IMR-90 (cell line): ENCODE measurements around the gene DNASE1. TPM values are rescaled to one million over a fixed set of nuclear protein-coding genes. Genes with fewer than 3 reads are reported as not detected.

ENCODE experiments used
- ATAC-seq: fragments of 200-7000 bp; cut with Tn5 transposase; 2 replicates; pipeline ENCODE4 v1.9.1; 2020; ENCODE audit warnings: low read depth, mild to moderate bottlenecking, moderate library complexity
- BruUV-seq: library from RNA; stranded (reverse); fragments of 400-500 nt; replicated peaks from 2 replicates; lab custom pipeline; 2021; lab: Mats Ljungman, UMichigan
- CTCF ChIA-PET: fragments of 300-600 bp; formaldehyde crosslinking; extraction: SDS; loops from one replicate; lab custom pipeline; 2021; ENCODE audit warnings: antibody characterized with exemption; lab: Yijun Ruan, JAX
- POLR2A ChIA-PET: fragments of 300-600 bp; sonication (Branson Sonifier 250); formaldehyde crosslinking; loops from one replicate; lab custom pipeline; 2022; ENCODE audit warnings: antibody characterized with exemption; ENCODE audit not compliant: unreplicated experiment; lab: Charles Lee
- DNase-seq: peaks from one replicate; pipeline ENCODE4 v3.0.0; 2013
- H2AFZ ChIP-seq: replicated peaks from 2 replicates; pipeline ENCODE3; 2013; ENCODE audit warnings: low read length, mild to moderate bottlenecking; ENCODE audit not compliant: poor library complexity
- H2AK5ac ChIP-seq: 2 replicates; pipeline ENCODE4 v1.6.1; 2013; ENCODE audit warnings: low read depth, low read length, inconsistent platforms
- H2AK9ac ChIP-seq: replicated peaks from 2 replicates; pipeline ENCODE3; 2013; ENCODE audit warnings: mild to moderate bottlenecking, low read depth, low read length, moderate library complexity; ENCODE audit not compliant: poor library complexity
- H2BK120ac ChIP-seq: 2 replicates; pipeline ENCODE4 v1.6.1; 2013; ENCODE audit warnings: low read depth, low read length, inconsistent platforms
- H2BK15ac ChIP-seq: 3 replicates; pipeline ENCODE4 v1.6.1; 2013; ENCODE audit warnings: low read depth, low read length, inconsistent platforms
- H2BK20ac ChIP-seq: 2 replicates; pipeline ENCODE4 v1.6.1; 2013; ENCODE audit warnings: low read depth, mild to moderate bottlenecking, inconsistent platforms, low read length, moderate library complexity
- H2BK5ac ChIP-seq: 2 replicates; pipeline ENCODE4 v1.6.1; 2013; ENCODE audit warnings: mild to moderate bottlenecking, low read depth, low read length, inconsistent platforms; ENCODE audit not compliant: poor library complexity, severe bottlenecking
- H3K14ac ChIP-seq: replicated peaks from 2 replicates; pipeline ENCODE4 v1.6.1; 2013; ENCODE audit warnings: low read depth, low read length, inconsistent platforms
- H3K18ac ChIP-seq: 2 replicates; pipeline ENCODE4 v1.6.1; 2013; ENCODE audit warnings: low read depth, low read length, control low read depth
- H3K23ac ChIP-seq: 2 replicates; pipeline ENCODE4 v1.6.1; 2013; ENCODE audit warnings: low read depth, low read length, inconsistent platforms
- H3K27ac ChIP-seq: 2 replicates; pipeline ENCODE4 v1.5.1; 2013; ENCODE audit warnings: mild to moderate bottlenecking, control low read depth, low read length; ENCODE audit not compliant: insufficient read depth
- H3K27me3 ChIP-seq: 2 replicates; pipeline ENCODE4 v1.6.1; 2013; ENCODE audit warnings: low read length; ENCODE audit not compliant: control insufficient read depth, insufficient read depth
- H3K36me3 ChIP-seq: 2 replicates; pipeline ENCODE4 v1.6.1; 2013; ENCODE audit warnings: low read length, mixed read lengths; ENCODE audit not compliant: control insufficient read depth, insufficient read depth
- H3K4ac ChIP-seq: 2 replicates; pipeline ENCODE4 v1.6.1; 2013; ENCODE audit warnings: low read depth, low read length, inconsistent platforms
- H3K4me1 ChIP-seq: 2 replicates; pipeline ENCODE4 v1.6.1; 2013; ENCODE audit warnings: low read length, mixed read lengths; ENCODE audit not compliant: control insufficient read depth, insufficient read depth
- H3K4me2 ChIP-seq: 2 replicates; pipeline ENCODE4 v1.6.1; 2013; ENCODE audit warnings: low read depth, mild to moderate bottlenecking, control low read depth, low read length, moderate library complexity
- H3K4me3 ChIP-seq: 2 replicates; pipeline ENCODE4 v1.5.1; 2013; ENCODE audit warnings: low read depth, mild to moderate bottlenecking, control low read depth, low read length, moderate library complexity; ENCODE audit not compliant: insufficient read depth
- H3K56ac ChIP-seq: 2 replicates; pipeline ENCODE4 v1.6.1; 2013; ENCODE audit warnings: low read length, inconsistent platforms; ENCODE audit not compliant: insufficient read depth; ENCODE audit errors: extremely low read depth
- H3K79me1 ChIP-seq, 2 experiments: 2 replicates each; pipeline ENCODE4 v1.6.1; 2013; ENCODE audit warnings: low read length in 2 of 2, inconsistent platforms in 1 of 2, low read depth in 1 of 2
- H3K9ac ChIP-seq: 2 replicates; pipeline ENCODE4 v1.6.1; 2013; ENCODE audit warnings: low read depth, low read length, control low read depth
- H3K9me1 ChIP-seq: 2 replicates; pipeline ENCODE4 v1.6.1; 2013; ENCODE audit warnings: low read length, inconsistent platforms; ENCODE audit not compliant: insufficient read depth
- H3K9me3 ChIP-seq: 2 replicates; pipeline ENCODE4 v1.6.1; 2013; ENCODE audit warnings: low read length; ENCODE audit not compliant: control insufficient read depth, insufficient read depth
- H4K20me1 ChIP-seq: 2 replicates; pipeline ENCODE4 v1.6.1; 2013; ENCODE audit warnings: low read length, inconsistent platforms; ENCODE audit not compliant: insufficient read depth
- H4K5ac ChIP-seq: 2 replicates; pipeline ENCODE4 v1.6.1; 2013; ENCODE audit warnings: mild to moderate bottlenecking, low read depth, low read length, control low read depth
- H4K8ac ChIP-seq, 2 experiments: 2 replicates each; pipeline ENCODE4 v1.6.1; 2013; ENCODE audit warnings: low read depth in 2 of 2, low read length in 2 of 2, control low read depth in 1 of 2, inconsistent platforms in 1 of 2
- H4K91ac ChIP-seq: 2 replicates; pipeline ENCODE4 v1.6.1; 2013; ENCODE audit warnings: low read depth, low read length, inconsistent platforms; ENCODE audit not compliant: insufficient read depth
- ELK1 ChIP-seq: fragments of 150-350 bp; IDR thresholded peaks from 2 replicates; pipeline ENCODE4 v1.6.1; 2016; ENCODE audit warnings: low read depth, mild to moderate bottlenecking, low read length, moderate library complexity, borderline replicate concordance
- NFE2L2 ChIP-seq: fragments of 150-350 bp; IDR thresholded peaks from 2 replicates; pipeline ENCODE4 v1.6.1; 2016; ENCODE audit warnings: low read depth, mild to moderate bottlenecking, low read length
- WGBS, 2 experiments: methylation state at CpG; one replicate each; pipeline versions ENCODE4 v1.1.5 to v1.1.7; 2013; ENCODE audit warnings: missing lambda C conversion rate in 2 of 2; ENCODE audit not compliant: insufficient read length in 1 of 2; ENCODE audit errors: extremely low coverage in 2 of 2; 5-methylcytosine and 5-hydroxymethylcytosine counted together
- dilution Hi-C: fragments of 300-500 bp; cut with HindIII; formaldehyde crosslinking; loops from one replicate; pipeline ENCODE4 v1.14.3; 2018; ENCODE audit warnings: low sequenced_read_pairs; ENCODE audit not compliant: unreplicated experiment
- in situ Hi-C: fragments of 300-500 bp; cut with MboI; formaldehyde crosslinking; loops from 3 replicates; pipeline ENCODE4 v1.14.3; 2019; ENCODE audit warnings: low sequenced_read_pairs, inconsistent platforms, mixed read lengths
- intact Hi-C: fragments of 100-400 bp; cut with micrococcal nuclease; formaldehyde crosslinking; loops from 2 replicates; pipeline ENCODE4 v1.10.0; 2022
- polyA plus RNA-seq, 3 experiments: library from polyadenylated mRNA; depleted of rRNA; stranded (reverse); fragments of >200 nt; gene quantifications; 2 replicates each; pipeline ENCODE4 v1.2.3, GENCODE V29; 2012; ENCODE audit warnings: low replicate concordance in 1 of 3
- total RNA-seq: library from RNA; depleted of rRNA; stranded (reverse); fragments of >200 nt; gene quantifications from 2 replicates; pipeline ENCODE4 v1.2.3, GENCODE V29; 2012

The DNASE1 gene
- total and polyA plus RNA-seq, 2 of the 4 experiments (the other 2 are of a cell fraction), result 5.4 to 15.9 TPM

- Histone ChIP-seq H2BK5ac (no peak overlapping the region), H3K4me3 (peak overlapping the region; percentile 81), H3K27ac (no peak overlapping the region), H3K9ac (no peak overlapping the region), H3K79me1 (peaks cover 49 to 72% of the 10 kb centered on the region in 2 experiments), H3K9me1 (peaks cover 9% of the 10 kb centered on the region), H2BK120ac (no peak overlapping the region), H3K4me2 (peak overlapping the region; percentile 72; the same call in 1 of the 2 replicates), H4K8ac (no peak overlapping the region; a peak in 2 of 4 replicates), H4K5ac (no peak overlapping the region), H2BK15ac (no peak overlapping the region), H3K23ac (0 out of 2 replicates have a peak overlapping the region, but pooled peaks have one; percentile 56), H3K14ac (no peak overlapping the region), H2AK5ac (peak overlapping the region; percentile 42), H3K18ac (no peak overlapping the region), H3K4me1 (peaks cover 5% of the 10 kb centered on the region), H4K20me1 (no peaks in the 10 kb centered on the region), H3K36me3 (peaks cover 5% of the 10 kb centered on the region; the same call in 1 of the 2 replicates), H3K4ac (no peak overlapping the region), H3K9me3 (no peaks in the 10 kb centered on the region), H2AK9ac (no peak overlapping the region), H4K91ac (no peak overlapping the region), H3K27me3 (no peaks in the 10 kb centered on the region), H2AFZ (no peak overlapping the region), H3K56ac (no peak overlapping the region), H2BK20ac (no peak overlapping the region)
- in situ Hi-C loops, result no loop called here
- intact Hi-C loops, result no loop called here
- 90% methylated on average over 2 of the region's 34 CpGs; no CpG with 5 or more reads in 1 of the 2 experiments for WGBS, 2 experiments
- dilution Hi-C loops, result no loop called here
- ChIA-PET POLR2A (no interaction called here), CTCF (no interaction called here)
- BruUV-seq, result no TSS peak
- no peak for TF ChIP-seq ELK1
- no peak for TF ChIP-seq NFE2L2
- no peak for DNase-seq
- no peak for ATAC-seq
Observed at GRCh38 chr16:3612510-3613466, 41.7 kb upstream of the DNASE1 start.
